Hepatocyte (in vitro differentiated cells): ENCODE data around the gene SLC44A5.

ENCODE experiments used
- EZH2 ChIP-seq: fragments of 200-600 bp; sonication (generic); IDR thresholded peaks from 2 replicates; pipeline ENCODE4 v1.6.1; 2016; ENCODE audit warnings: antibody characterized with exemption, mild to moderate bottlenecking, borderline replicate concordance
- EZH2phosphoT487 ChIP-seq: fragments of 200-600 bp; sonication (generic); IDR thresholded peaks from one replicate; pipeline ENCODE4 v1.6.1; 2018; ENCODE audit warnings: antibody characterized with exemption, mild to moderate bottlenecking, low read depth, moderate library complexity; ENCODE audit not compliant: unreplicated experiment, severe bottlenecking
- TF ChIP-seq, protein P1 (sequence below): fragments of 200-600 bp; sonication (generic); IDR thresholded peaks from 2 replicates; pipeline ENCODE4 v1.5.1; 2016; ENCODE audit warnings: antibody characterized with exemption, mild to moderate bottlenecking; ENCODE audit not compliant: poor library complexity

DNA sequence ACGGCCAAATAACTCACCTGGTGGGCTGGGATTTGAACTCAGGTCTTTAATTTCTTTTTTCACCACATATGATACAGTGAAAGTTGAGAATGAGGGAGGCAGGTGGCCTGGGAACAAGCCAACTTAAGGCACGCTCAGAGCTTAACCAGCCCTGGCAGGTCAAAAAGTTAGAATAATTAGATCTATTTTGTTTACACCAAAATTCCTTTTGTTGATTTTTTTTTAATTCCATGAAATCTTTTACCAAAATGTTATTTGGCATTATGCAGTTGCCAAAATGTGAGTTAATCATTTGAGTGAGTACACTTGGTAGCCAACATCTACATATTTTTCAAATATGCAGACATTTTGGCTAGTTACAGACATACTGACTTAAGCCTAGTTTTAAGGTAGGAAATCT is 439.9 kb downstream of the SLC44A5 start:
- no peak for TF ChIP-seq EZH2
- TF ChIP-seq, protein P1, sequence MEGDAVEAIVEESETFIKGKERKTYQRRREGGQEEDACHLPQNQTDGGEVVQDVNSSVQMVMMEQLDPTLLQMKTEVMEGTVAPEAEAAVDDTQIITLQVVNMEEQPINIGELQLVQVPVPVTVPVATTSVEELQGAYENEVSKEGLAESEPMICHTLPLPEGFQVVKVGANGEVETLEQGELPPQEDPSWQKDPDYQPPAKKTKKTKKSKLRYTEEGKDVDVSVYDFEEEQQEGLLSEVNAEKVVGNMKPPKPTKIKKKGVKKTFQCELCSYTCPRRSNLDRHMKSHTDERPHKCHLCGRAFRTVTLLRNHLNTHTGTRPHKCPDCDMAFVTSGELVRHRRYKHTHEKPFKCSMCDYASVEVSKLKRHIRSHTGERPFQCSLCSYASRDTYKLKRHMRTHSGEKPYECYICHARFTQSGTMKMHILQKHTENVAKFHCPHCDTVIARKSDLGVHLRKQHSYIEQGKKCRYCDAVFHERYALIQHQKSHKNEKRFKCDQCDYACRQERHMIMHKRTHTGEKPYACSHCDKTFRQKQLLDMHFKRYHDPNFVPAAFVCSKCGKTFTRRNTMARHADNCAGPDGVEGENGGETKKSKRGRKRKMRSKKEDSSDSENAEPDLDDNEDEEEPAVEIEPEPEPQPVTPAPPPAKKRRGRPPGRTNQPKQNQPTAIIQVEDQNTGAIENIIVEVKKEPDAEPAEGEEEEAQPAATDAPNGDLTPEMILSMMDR: no peak
- no peak for TF ChIP-seq EZH2phosphoT487
